ENCODE results near the gene DLGAP1.
"Not testable (repeated sequence)": the region's sequence is repeated elsewhere in the genome, so short reads cannot be mapped to it uniquely, and the experiment has no call there.

DLGAP1 gene

GRCh38 chr18:4040391-4041092, 414.6 kb downstream of the DLGAP1 start:
- in situ Hi-C loops (cut with MboI; ENCODE audit: low pct_unique_long_range_greater_than_20kb, low sequenced_read_pairs, unreplicated experiment) = no loop called here
- TF ChIP-seq CTCF (IDR thresholded peaks at IDR 0.05; ENCODE audit: extremely low read depth, insufficient read depth, missing control alignments) = no peak
- no peak for DNase-seq (ENCODE audit: low spot score)

GRCh38 chr18:4035521-4035920, 419.6 kb downstream of the DLGAP1 start:
- no peak for DNase-seq (ENCODE audit: low spot score)
- in situ Hi-C loops (cut with MboI; ENCODE audit: low pct_unique_long_range_greater_than_20kb, low sequenced_read_pairs, unreplicated experiment) = no loop called here
- no peak for TF ChIP-seq CTCF (IDR thresholded peaks at IDR 0.05; ENCODE audit: extremely low read depth, insufficient read depth, missing control alignments)

GRCh38 chr18:4034815-4035214, 420.3 kb downstream of the DLGAP1 start:
- in situ Hi-C loops (cut with MboI; ENCODE audit: low pct_unique_long_range_greater_than_20kb, low sequenced_read_pairs, unreplicated experiment); DNase-seq (ENCODE audit: low spot score): not testable (repeated sequence)

GRCh38 chr18:4026542-4026941, 428.6 kb downstream of the DLGAP1 start:
- DNase-seq (ENCODE audit: low spot score) = no peak
- in situ Hi-C loops (cut with MboI; ENCODE audit: low pct_unique_long_range_greater_than_20kb, low sequenced_read_pairs, unreplicated experiment) = no loop called here
- TF ChIP-seq CTCF (IDR thresholded peaks at IDR 0.05; ENCODE audit: extremely low read depth, insufficient read depth, missing control alignments) = no peak

- no peak for DNase-seq (ENCODE audit: low spot score)
- in situ Hi-C loops (cut with MboI; ENCODE audit: low pct_unique_long_range_greater_than_20kb, low sequenced_read_pairs, unreplicated experiment) = no loop called here
- TF ChIP-seq CTCF (IDR thresholded peaks at IDR 0.05; ENCODE audit: extremely low read depth, insufficient read depth, missing control alignments) = no peak
Observed at GRCh38 chr18:4024702-4025101, 430.4 kb downstream of the DLGAP1 start.

- DNase-seq (ENCODE audit: low spot score); in situ Hi-C loops (cut with MboI; ENCODE audit: low pct_unique_long_range_greater_than_20kb, low sequenced_read_pairs, unreplicated experiment): not testable (repeated sequence)
Observed at GRCh38 chr18:4022749-4023148, 432.4 kb downstream of the DLGAP1 start.

GRCh38 chr18:4020026-4020425, 435.1 kb downstream of the DLGAP1 start:
- TF ChIP-seq CTCF (IDR thresholded peaks at IDR 0.05; ENCODE audit: extremely low read depth, insufficient read depth, missing control alignments) = no peak
- no peak for DNase-seq (ENCODE audit: low spot score)
- in situ Hi-C loops (cut with MboI; ENCODE audit: low pct_unique_long_range_greater_than_20kb, low sequenced_read_pairs, unreplicated experiment) = no loop called here

- in situ Hi-C loops (cut with MboI; ENCODE audit: low pct_unique_long_range_greater_than_20kb, low sequenced_read_pairs, unreplicated experiment) = no loop called here
Observed at GRCh38 chr18:4017480-4017879, 437.6 kb downstream of the DLGAP1 start.

More at GRCh38 chr18:4017480-4017879, 437.6 kb downstream of the DLGAP1 start:
- TF ChIP-seq CTCF (IDR thresholded peaks at IDR 0.05; ENCODE audit: extremely low read depth, insufficient read depth, missing control alignments) = peak; percentile 17
- DNase-seq (ENCODE audit: low spot score) = peak; percentile 27

All from GM13977 (cell line).